ENCODE data around the gene RHCE.
"Not testable (repeated sequence)": the region's sequence is repeated elsewhere in the genome, so short reads cannot be mapped to it uniquely, and the experiment has no call there.

Gene RHCE

GRCh38 chr1:25427696-25428095, 7.1 kb upstream of the RHCE start:
- DNase-seq (ENCODE audit: insufficient read length, low spot score) (no peak), FAIRE-seq (no peak)
- TF ChIP-seq POU2F2 (IDR thresholded peaks at IDR 0.05; ENCODE audit: low read depth, low read length) (no peak), SPI1 (IDR thresholded peaks at IDR 0.05; ENCODE audit: low read depth, low read length) (no peak), POLR2A (IDR thresholded peaks at IDR 0.05; ENCODE audit: low read depth, low read length) (no peak), TAF1 (IDR thresholded peaks at IDR 0.05; ENCODE audit: low read depth, low read length) (no peak), POLR2AphosphoS5 (IDR thresholded peaks at IDR 0.05; ENCODE audit: low read depth, low read length) (no peak), PAX5 (IDR thresholded peaks at IDR 0.05; ENCODE audit: insufficient read depth, low read length, severe bottlenecking) (no peak)

- FAIRE-seq = no peak
- no peak for TF ChIP-seq TAF1 (IDR thresholded peaks at IDR 0.05; ENCODE audit: low read depth, low read length)
- no peak for TF ChIP-seq POLR2AphosphoS5 (IDR thresholded peaks at IDR 0.05; ENCODE audit: low read depth, low read length)
- no peak for TF ChIP-seq POLR2A (IDR thresholded peaks at IDR 0.05; ENCODE audit: low read depth, low read length)
- TF ChIP-seq POU2F2 (IDR thresholded peaks at IDR 0.05; ENCODE audit: low read depth, low read length) = no peak
- TF ChIP-seq SPI1 (IDR thresholded peaks at IDR 0.05; ENCODE audit: low read depth, low read length) = no peak
- TF ChIP-seq PAX5 (IDR thresholded peaks at IDR 0.05; ENCODE audit: insufficient read depth, low read length, severe bottlenecking) = no peak
- DNase-seq (ENCODE audit: insufficient read length, low spot score) = no peak
Observed at GRCh38 chr1:25425098-25426085, 4.8 kb upstream of the RHCE start.

- DNase-seq (ENCODE audit: insufficient read length, low spot score); FAIRE-seq: not testable (repeated sequence)
Observed at GRCh38 chr1:25423206-25423605, 2.6 kb upstream of the RHCE start.

GRCh38 chr1:25419339-25419738, 1.3 kb downstream of the RHCE start:
- not testable (repeated sequence) for DNase-seq (ENCODE audit: insufficient read length, low spot score); FAIRE-seq

- not testable (repeated sequence) for DNase-seq (ENCODE audit: insufficient read length, low spot score); FAIRE-seq
Observed at GRCh38 chr1:25417280-25417679, 3.3 kb downstream of the RHCE start.

GRCh38 chr1:25414578-25414977, 6.0 kb downstream of the RHCE start:
- FAIRE-seq; DNase-seq (ENCODE audit: insufficient read length, low spot score): not testable (repeated sequence)

GRCh38 chr1:25414157-25414556, 6.5 kb downstream of the RHCE start:
- FAIRE-seq; DNase-seq (ENCODE audit: insufficient read length, low spot score): not testable (repeated sequence)

GRCh38 chr1:25412872-25413623, 7.6 kb downstream of the RHCE start:
- DNase-seq (ENCODE audit: insufficient read length, low spot score); FAIRE-seq: not testable (repeated sequence)

GRCh38 chr1:25409641-25410427, 10.8 kb downstream of the RHCE start:
- FAIRE-seq; DNase-seq (ENCODE audit: insufficient read length, low spot score): not testable (repeated sequence)

GRCh38 chr1:25405731-25406305, 14.8 kb downstream of the RHCE start:
- DNase-seq (ENCODE audit: insufficient read length, low spot score); FAIRE-seq: not testable (repeated sequence)

GRCh38 chr1:25402947-25403803, 17.4 kb downstream of the RHCE start:
- FAIRE-seq = peak; percentile 20
- not testable (repeated sequence) for DNase-seq (ENCODE audit: insufficient read length, low spot score)

- not testable (repeated sequence) for DNase-seq (ENCODE audit: insufficient read length, low spot score); FAIRE-seq
Observed at GRCh38 chr1:25398079-25398478, 22.5 kb downstream of the RHCE start.

- FAIRE-seq = peak; percentile 72
- DNase-seq (ENCODE audit: insufficient read length, low spot score) = not testable (repeated sequence)
Observed at GRCh38 chr1:25397549-25397948, 23.1 kb downstream of the RHCE start.

Measured in GM12891 (cell line).